Muscle layer of colon (tissue), 2 donors: ENCODE results near the gene GLRA2.

Experiments used
- H3K27ac ChIP-seq: one replicate; pipeline ENCODE4 v1.7.0; 2013; ENCODE audit warnings: low read depth, mild to moderate bottlenecking, low read length, moderate library complexity
- H3K27me3 ChIP-seq, 2 donors: one replicate each; pipeline ENCODE4 v1.7.0; 2013; ENCODE audit warnings: low read length in 2 of 2, mild to moderate bottlenecking in 2 of 2; ENCODE audit not compliant: insufficient read depth in 2 of 2, control insufficient read depth in 1 of 2
- H3K36me3 ChIP-seq: one replicate; pipeline ENCODE4 v1.7.0; 2013; ENCODE audit warnings: mild to moderate bottlenecking, low read length; ENCODE audit not compliant: insufficient read depth
- H3K4me1 ChIP-seq: one replicate; pipeline ENCODE4 v1.7.0; 2013; ENCODE audit warnings: mild to moderate bottlenecking, low read length; ENCODE audit not compliant: insufficient read depth
- H3K4me3 ChIP-seq, 2 donors: one replicate each; pipeline ENCODE4 v1.7.0; 2013; ENCODE audit warnings: low read length in 2 of 2, low read depth in 1 of 2, mild to moderate bottlenecking in 1 of 2, moderate library complexity in 1 of 2
- H3K9ac ChIP-seq: one replicate; pipeline ENCODE4 v1.7.0; 2013; ENCODE audit warnings: low read length
- H3K9me3 ChIP-seq: one replicate; pipeline ENCODE4 v1.7.0; 2013; ENCODE audit warnings: mild to moderate bottlenecking, low read length
- donor health status: abdominal sarcoma.
- donor health status: Adenocarcinoma of cecum.

The GLRA2 gene

DNA sequence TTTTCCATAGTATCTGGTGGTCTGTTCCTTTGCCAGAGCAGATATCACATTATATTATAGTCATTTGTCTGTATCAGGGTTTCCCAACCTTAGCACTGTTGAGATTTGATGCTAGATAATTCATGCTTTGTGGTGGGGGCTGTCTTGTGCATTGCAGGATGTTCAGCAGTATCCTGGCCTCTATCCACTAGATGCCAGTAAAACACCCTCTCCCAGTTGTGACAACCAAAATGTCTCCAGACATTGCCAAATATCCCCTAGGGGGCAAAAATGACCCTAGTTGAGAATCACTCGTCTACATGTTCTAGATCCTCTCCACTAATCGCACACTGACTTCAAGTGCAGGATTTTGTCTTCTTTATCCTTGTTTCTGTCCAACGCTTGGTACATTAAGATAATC is 182.8 kb downstream of the GLRA2 start:
- Histone ChIP-seq H3K27me3 (no peaks in the 10 kb centered on the region), H3K36me3 (no peaks in the 10 kb centered on the region), H3K4me3 (no peak overlapping the region), H3K4me1 (no peaks in the 10 kb centered on the region), H3K27ac (no peak overlapping the region), H3K9ac (no peak overlapping the region), H3K9me3 (no peaks in the 10 kb centered on the region)

DNA sequence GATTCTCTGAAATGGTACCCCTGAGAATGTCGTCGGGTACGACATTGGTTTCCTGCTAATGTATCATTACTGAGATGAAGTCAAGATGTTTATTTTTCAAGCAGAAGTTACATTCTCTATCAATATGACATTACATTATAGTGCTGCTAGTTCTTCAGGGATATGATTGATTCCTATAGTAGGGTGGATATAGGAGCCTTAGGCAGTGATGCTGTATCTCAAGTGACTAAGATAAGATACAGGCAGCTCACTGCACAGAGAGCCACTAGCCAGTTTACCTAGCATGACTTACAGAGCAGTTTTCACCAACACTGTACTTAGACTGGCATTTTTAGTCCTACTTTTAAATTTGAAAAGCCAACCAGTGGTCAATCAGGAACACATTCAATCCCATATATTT is 188.6 kb downstream of the GLRA2 start:
- no peaks in the 10 kb centered on the region for H3K9me3 ChIP-seq
- H3K4me1 ChIP-seq: no peaks in the 10 kb centered on the region
- H3K4me3 ChIP-seq: no peak overlapping the region
- H3K27me3 ChIP-seq: no peaks in the 10 kb centered on the region
- H3K9ac ChIP-seq: no peak overlapping the region
- no peak overlapping the region for H3K27ac ChIP-seq
- H3K36me3 ChIP-seq: no peaks in the 10 kb centered on the region

DNA sequence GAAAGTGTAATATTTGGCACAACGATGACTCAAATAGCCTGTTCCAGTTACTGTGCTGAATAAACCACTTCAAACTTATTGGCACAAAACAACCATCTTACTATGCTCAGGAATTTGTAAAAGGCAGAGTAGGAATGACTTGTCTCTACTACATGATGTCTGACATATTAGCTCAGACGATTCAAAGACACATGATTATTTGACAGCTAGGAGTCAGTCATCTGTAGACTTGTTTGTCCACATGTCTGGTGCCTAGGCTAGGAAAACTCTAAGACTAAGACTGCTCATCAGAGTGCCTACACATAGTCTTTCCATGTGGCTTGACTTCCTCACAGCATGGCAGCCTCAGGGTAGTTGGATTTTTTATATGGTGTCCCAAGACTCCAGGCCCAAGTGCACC is 189.1 kb downstream of the GLRA2 start:
- Histone ChIP-seq H3K4me3 (no peak overlapping the region), H3K4me1 (no peaks in the 10 kb centered on the region), H3K9ac (no peak overlapping the region), H3K27me3 (no peaks in the 10 kb centered on the region), H3K27ac (no peak overlapping the region), H3K9me3 (no peaks in the 10 kb centered on the region), H3K36me3 (no peaks in the 10 kb centered on the region)

DNA sequence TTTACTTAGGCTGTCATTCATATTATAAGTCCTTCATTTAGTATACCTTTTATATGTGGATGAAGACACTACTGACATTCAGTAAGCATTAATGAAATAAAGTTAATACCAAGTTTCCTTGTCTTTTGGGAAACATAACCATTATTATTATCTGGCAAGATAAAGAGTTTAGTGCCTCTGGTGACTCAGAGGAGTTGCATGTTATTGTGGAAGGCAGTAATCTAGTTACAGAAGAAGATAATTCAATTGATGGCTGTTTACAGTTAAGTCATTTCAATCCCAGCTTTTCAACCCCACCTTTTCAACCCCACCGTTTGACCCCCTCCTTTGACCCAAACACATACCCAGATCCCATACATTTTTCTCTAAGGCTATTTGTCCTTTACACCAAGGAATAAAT is 199.7 kb downstream of the GLRA2 start:
- H3K27me3 ChIP-seq: no peaks in the 10 kb centered on the region
- H3K36me3 ChIP-seq: no peaks in the 10 kb centered on the region
- no peaks in the 10 kb centered on the region for H3K4me1 ChIP-seq
- H3K9ac ChIP-seq: no peak overlapping the region
- no peak overlapping the region for H3K27ac ChIP-seq
- no peaks in the 10 kb centered on the region for H3K9me3 ChIP-seq
- H3K4me3 ChIP-seq: no peak overlapping the region

DNA sequence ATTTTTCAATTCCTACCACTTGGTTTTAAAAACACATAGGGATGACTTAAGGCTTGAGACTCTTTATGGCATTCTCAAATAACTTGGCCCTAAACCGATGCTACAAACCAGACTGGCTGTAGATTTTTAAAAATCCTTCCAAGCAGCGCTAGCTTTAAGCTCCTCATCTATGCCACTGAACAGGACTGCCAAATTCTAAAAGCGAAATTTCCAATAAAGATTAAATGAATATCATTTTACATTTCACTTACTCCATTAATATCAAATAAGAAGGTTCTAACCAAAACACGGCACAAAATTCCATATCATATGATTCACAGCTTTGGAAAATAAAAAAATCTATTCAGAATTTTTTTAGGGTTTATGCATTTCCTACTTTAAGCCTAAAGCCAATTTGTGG is 209.3 kb downstream of the GLRA2 start:
- Histone ChIP-seq H3K4me1 (no peaks in the 10 kb centered on the region), H3K27me3 (no peaks in the 10 kb centered on the region), H3K27ac (no peak overlapping the region), H3K9ac (no peak overlapping the region), H3K36me3 (no peaks in the 10 kb centered on the region), H3K9me3 (no peaks in the 10 kb centered on the region), H3K4me3 (no peak overlapping the region)

DNA sequence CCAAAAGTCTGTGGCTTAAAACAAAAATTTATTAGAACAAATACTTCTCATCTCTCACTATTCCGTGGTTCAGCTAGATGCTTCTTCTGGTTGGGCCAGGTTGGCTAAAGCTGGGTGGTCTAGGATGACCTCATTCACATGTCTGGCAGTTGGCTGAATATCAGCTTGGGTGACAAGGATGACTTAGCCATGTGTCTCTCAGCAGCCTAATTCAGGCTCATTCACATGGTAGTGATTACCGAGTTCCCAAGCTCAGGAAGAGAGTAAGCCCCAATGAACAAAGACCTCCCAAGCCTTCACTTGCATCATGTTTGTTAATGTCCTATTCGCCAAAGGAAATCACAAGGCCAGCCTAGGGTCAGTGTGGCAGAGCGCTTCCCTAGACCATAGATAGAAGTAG is 224.1 kb downstream of the GLRA2 start:
- H3K4me1 ChIP-seq: no peaks in the 10 kb centered on the region
- H3K9me3 ChIP-seq: no peaks in the 10 kb centered on the region
- H3K36me3 ChIP-seq: no peaks in the 10 kb centered on the region
- no peak overlapping the region for H3K9ac ChIP-seq
- H3K27ac ChIP-seq: no peak overlapping the region
- H3K4me3 ChIP-seq: no peak overlapping the region
- no peaks in the 10 kb centered on the region for H3K27me3 ChIP-seq

DNA sequence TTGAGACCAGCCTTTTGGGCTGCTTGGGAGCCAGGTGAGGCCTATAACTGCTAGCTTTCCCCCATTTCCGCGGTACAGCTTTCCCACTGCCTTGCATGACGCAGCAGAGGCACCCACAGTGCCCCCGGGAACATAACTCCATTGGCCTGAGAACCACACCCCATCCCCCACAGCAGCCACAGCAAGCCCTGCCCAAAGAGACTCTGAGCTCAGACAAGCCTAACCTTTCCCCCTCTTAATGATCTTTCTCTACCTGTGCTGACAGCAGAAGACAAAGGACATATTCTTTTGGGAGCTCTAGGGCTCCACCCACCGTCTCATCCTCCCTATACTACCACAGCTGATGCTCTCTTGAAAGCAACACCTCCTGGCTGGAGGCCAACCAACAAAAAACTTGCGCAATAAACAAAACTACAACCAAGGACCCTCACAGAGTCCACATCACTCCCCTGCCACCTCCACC is 228.7 kb downstream of the GLRA2 start:
- Histone ChIP-seq H3K9me3 (no peaks in the 10 kb centered on the region), H3K4me1 (no peaks in the 10 kb centered on the region)

DNA sequence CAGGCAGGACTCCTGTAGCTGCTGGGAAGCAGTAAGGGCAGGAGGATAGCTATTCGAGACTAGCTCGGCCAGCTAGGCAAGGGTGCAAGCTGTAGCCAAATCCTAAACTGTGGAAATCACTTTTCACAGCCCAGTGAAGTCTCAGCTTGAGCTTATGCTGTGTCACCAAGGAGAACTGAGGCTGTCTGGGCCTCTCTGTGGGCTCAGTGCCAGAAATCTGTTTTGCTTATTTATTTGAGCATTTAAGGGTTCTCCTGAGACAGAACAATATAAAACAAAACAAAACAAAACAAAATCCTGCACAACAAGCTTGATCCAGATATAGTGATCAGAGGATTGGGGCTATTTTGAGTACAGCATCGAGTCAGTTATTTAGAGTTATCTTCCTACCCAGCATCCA is 246.1 kb downstream of the GLRA2 start:
- Histone ChIP-seq H3K36me3 (no peaks in the 10 kb centered on the region), H3K27me3 (no peaks in the 10 kb centered on the region), H3K27ac (no peak overlapping the region), H3K4me3 (no peak overlapping the region), H3K9ac (no peak overlapping the region), H3K9me3 (peaks cover 7% of the 10 kb centered on the region), H3K4me1 (no peaks in the 10 kb centered on the region)

More for the DNA sequence above, 228.7 kb downstream of the GLRA2 start:
- no peaks in the 10 kb centered on the region for H3K36me3 ChIP-seq
- H3K27me3 ChIP-seq: no peaks in the 10 kb centered on the region
- no peak overlapping the region for H3K27ac ChIP-seq
- H3K9ac ChIP-seq: no peak overlapping the region
- no peak overlapping the region for H3K4me3 ChIP-seq

DNA sequence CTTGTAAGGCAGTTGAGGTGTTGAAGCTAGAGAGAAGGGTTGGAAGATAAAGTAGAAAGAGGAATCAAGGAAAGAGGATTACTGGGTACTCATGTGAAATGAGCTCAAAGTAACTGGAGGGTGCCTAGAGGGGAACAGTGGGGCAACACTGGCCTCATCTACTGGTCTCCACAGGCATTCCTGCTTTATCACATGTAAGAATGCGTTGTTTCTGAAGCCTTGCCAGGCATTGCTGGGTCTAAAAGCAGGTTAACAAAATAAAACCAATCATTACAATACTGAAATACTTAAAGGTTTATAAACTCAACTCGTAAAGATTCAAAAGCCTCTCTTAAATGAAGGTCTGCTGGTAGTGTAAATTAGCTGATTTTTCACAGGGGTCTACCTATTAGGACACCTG is 247.6 kb downstream of the GLRA2 start:
- no peaks in the 10 kb centered on the region for H3K9me3 ChIP-seq
- H3K9ac ChIP-seq: no peak overlapping the region
- H3K4me1 ChIP-seq: no peaks in the 10 kb centered on the region
- H3K27me3 ChIP-seq: no peaks in the 10 kb centered on the region
- H3K36me3 ChIP-seq: no peaks in the 10 kb centered on the region
- no peak overlapping the region for H3K27ac ChIP-seq
- H3K4me3 ChIP-seq: no peak overlapping the region

DNA sequence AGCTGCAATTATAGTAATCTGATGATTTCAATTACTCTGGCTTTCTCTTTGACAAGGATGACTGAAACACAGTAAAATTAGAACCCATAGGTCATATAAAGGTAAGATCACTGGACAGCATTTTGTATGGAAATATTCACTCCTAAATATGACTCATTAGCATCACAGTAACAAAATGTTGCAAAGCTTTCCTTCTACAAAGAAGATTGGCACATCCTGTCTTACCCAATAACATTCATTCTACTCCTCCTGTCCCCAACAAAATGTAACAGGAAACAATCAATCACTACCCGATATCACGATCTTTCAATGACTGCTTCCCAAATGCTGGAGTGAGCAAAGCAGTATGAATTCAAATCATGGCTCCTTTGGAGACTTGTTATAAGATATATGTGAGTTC is 248.2 kb downstream of the GLRA2 start:
- Histone ChIP-seq H3K27ac (no peak overlapping the region), H3K27me3 (no peaks in the 10 kb centered on the region)

DNA sequence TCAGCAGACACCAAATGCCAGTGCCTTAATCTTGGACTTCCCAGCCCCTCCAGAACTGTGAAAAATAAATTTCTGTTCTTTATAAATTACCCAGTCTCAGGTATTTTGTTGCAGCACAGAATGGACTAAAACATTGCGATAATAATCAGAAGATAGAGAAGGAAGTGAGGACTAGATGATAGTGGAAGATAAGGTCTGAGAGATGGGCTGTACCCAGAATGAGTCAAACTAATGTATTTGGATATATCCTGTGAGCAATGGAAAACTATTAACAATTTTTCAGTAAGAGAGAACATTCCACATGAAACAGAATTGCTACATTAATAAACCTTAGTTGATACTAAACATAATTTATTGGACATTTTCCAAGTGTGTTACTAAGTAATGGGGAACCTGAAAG is 250.2 kb downstream of the GLRA2 start:
- H3K4me3 ChIP-seq: no peak overlapping the region
- no peak overlapping the region for H3K27ac ChIP-seq
- H3K27me3 ChIP-seq: no peaks in the 10 kb centered on the region
- no peaks in the 10 kb centered on the region for H3K36me3 ChIP-seq
- no peaks in the 10 kb centered on the region for H3K4me1 ChIP-seq
- no peak overlapping the region for H3K9ac ChIP-seq
- H3K9me3 ChIP-seq: no peaks in the 10 kb centered on the region

More for the DNA sequence above, 248.2 kb downstream of the GLRA2 start:
- Histone ChIP-seq H3K4me3 (no peak overlapping the region), H3K9me3 (no peaks in the 10 kb centered on the region), H3K9ac (no peak overlapping the region), H3K36me3 (no peaks in the 10 kb centered on the region), H3K4me1 (no peaks in the 10 kb centered on the region)
